Activated T-helper 9 cell treated with anti-CD3 and anti-CD28 coated beads, Interleukin-2, amount 50 U/mL, for 16 hours (primary cell): ENCODE data around the gene HDAC11.

Experiments
- DNase-seq: peaks from one replicate; pipeline ENCODE4 v3.0.0-alpha.2; 2020; ENCODE audit warnings: low read depth

HDAC11 gene

DNA sequence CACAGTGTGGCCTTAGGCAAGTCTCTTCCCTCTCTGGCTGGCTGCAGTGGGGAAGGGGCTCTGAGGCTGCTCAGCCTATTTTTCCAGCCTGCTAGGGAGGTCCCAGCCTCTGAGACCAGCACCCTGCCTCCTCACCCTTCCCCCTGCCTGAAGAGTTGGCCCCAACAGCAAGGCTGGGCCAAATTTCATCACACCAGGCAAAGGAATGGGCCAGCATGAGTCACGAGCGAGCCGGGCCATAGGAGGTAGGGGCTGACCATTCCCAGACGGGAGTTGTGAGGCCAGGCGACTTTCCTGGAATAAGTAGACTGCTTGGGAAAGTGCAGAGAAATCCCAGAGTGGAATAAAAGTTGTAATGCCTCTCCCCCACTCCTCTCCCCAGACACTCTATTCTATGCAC lies 63.1 kb downstream of the HDAC11 start:
- DNase-seq = no peak

DNA sequence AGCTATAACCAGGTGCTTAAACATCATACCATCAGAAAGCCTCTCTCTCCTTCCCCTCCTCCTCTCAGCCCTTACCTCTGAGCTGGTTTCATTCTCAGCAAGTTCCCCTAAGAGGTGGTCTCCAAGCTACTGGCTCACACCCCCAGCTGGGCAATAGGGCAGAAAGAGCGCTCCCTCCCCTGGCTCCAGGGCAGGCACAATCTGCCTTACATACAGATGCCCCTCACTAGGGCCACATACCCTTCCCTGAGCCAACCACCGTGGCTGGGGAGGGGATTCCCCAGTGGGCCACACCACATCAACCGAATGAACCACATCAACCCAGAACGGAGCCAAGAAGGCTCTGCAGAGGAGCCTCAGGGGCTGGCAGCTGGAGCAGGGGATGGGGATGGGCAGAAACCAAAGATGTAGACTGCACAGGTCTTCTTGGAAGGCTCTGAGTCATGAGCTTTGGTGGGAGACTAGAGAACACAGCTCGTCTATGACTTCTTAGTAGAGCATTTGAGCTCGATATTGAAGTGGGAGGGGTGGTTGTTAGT lies 64.3 kb downstream of the HDAC11 start:
- DNase-seq = no peak

DNA sequence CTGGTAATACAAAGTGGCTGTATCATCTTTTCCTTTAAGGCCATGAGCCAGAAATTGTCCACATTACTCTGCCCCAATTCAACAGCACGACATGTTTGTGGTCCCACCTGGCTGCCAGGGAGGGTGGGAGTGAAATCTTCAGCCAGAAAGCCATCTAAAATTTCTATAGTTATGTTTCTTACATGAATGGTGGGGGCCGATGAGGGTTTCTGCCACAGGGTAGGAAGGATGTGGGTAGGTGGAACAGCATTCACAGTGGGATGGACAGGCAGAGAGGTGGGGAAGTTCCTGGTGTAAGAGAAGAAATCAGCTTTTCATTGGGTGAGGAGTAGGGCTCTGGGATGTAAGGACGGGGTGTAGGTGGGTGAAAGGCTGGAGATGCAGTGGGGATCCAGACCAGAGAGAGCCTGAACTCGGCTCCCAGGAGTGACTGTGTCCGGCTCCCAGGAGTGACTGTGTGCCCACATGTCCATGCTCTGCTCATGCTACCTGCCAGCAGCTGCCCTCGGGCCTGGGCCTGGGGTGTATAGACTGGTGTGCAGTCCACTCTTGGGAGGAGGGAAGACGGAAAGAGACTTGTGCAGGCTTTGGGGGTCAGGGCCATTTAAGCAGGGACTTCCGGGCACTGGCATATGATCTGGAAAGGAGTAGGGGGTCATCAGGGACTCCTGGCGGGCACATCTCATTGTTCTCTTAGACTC lies 65.0 kb downstream of the HDAC11 start:
- DNase-seq = no peak

- no peak for DNase-seq
Measured at GRCh38 chr3:13545952-13546454, 65.9 kb downstream of the HDAC11 start.

DNA sequence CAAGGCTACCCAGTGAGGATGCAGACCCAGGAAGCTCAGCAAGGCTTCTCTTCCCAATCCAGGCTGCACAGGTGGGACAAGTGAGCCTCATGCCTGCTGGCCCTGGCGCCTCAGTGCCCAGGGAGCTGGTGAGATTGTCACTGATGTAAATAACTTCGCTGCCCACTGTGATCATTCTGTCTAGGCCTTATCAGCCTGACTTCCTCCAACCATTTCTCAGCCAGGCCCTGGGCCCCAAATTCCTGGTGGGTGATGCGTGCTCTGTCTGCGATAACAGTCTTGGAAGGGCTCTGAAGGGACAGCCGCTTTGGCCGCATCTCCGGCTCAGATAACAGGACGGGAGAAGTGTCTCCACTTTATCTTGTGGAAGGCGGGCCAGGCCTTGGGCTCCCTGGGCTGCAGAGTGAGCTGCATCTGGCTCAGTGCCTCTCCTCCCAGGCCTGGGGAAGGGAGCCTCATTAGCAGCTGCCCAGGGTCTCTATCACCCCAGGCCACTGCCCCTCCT lies 66.6 kb downstream of the HDAC11 start:
- DNase-seq = no peak

DNA sequence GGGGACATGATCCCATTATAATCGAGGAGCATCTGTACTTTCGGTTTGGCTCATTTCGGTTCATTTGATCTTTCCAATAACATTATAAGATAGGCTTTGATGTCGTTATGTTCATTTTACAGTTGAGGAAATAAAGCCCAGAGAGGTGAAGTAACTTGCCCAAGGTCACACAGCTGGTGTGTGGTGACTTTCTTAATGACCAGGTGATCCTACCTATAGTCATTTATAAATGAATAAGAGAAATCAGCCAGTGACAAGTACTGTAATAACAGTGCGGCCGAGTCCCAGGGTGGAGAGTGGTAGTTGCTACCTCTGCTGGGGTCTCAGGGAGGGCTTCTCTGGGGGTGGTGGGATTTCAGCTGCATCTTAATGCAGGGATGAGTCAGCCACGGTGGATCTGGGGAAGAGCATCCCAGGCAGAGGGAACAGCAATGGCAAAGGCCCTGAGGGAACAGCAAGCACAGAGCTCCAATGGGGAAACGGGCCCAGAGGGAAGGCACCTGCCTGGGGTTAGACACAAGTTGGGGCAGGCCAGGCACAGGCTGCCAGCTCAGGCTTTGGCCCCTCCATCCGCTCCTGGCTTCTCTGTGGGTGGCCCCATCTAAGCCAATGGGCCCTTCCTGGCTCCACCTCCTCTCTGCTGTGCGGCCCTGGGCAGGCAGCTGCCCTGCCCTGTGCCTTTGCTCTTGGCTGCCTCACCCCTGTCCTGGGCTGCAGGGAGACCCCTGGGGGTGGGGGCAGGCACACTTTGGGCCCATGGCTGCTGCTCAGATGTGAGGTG lies 67.7 kb downstream of the HDAC11 start:
- no peak for DNase-seq

DNA sequence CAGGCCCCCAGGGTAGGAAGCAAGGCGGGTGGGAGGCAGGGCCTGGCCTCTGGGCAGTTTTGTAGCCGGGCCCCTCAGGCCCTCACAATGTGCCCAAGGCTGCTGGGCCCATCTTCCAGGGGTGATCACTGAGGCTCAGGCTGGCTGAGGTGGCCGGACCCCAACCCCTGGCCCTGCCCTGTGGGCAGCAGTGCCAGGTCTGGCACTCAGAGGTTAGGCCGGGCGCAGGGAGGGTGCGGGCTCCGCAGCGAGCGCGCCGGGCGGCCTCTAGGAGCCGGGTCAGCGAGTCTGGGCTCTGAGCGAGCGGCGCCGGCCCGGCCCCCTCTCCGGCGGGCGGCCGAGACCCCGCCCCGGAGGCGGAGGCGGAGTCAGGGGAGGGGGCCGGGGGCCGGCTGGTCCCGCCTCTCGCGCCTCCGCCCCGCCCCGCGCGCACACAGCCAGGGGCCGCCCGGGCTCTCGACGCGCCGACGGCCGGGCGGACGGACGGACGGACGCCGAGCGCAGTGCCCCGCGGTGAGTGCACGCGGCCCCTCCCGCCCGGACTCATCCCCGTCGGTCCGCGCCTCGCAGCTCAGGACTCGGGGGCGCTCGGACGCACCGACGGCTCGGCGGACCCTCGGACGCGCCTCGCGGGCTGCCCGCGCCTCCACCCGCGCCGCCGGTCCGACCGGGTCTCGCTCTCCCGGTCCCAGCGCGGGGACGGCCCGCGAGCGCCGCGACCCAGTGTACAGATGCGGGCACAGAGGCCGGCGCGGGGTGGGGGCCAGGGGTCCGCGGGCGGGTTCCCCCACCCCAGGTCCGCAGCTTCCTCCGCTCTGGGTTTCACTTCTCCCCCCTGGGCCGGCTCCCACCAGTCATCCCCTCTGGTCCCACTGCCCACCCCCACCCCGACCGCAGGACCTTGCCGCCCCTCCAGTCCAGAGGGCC lies 68.9 kb downstream of the HDAC11 start, which contains the start of gene FBLN2:
Gene FBLN2 (plus strand): TSS at position 430 of the 927 bp plus-strand sequence. CDS start 21,231 bp downstream, outside the sequence.
- DNase-seq = no peak

GRCh38 chr3:13549623-13550422 lies 69.7 kb downstream of the HDAC11 start:
- no peak for DNase-seq

- no peak for DNase-seq
Measured at GRCh38 chr3:13550423-13550690, 70.3 kb downstream of the HDAC11 start.

DNA sequence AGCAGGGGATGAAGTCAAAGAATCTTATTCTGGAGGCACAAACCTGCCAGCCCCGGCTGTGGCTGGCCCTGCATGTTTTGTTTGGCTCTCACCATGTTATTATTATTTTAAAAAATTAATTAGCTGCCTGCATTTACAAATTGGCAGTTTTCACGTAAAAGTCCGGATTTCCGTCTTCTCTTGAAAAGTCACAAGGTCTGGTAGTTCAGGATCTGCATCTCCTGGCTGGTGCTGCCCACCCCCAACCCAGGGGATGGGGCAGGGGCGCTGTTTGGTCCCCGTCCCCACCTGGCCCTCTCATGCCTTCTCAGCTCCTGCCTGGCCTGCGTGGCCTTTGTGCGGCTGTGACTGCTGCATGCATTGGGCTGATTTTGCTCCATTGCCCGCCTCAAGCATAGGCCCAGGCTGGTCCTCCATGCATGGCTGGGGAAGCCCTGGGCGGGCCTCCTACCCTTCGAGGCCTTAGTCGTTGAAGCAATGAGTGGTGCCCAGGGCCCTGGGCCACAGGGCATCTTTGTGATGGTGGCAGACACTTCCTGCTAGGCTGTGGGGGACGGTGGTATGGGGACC lies 70.8 kb downstream of the HDAC11 start:
- DNase-seq = no peak

DNA sequence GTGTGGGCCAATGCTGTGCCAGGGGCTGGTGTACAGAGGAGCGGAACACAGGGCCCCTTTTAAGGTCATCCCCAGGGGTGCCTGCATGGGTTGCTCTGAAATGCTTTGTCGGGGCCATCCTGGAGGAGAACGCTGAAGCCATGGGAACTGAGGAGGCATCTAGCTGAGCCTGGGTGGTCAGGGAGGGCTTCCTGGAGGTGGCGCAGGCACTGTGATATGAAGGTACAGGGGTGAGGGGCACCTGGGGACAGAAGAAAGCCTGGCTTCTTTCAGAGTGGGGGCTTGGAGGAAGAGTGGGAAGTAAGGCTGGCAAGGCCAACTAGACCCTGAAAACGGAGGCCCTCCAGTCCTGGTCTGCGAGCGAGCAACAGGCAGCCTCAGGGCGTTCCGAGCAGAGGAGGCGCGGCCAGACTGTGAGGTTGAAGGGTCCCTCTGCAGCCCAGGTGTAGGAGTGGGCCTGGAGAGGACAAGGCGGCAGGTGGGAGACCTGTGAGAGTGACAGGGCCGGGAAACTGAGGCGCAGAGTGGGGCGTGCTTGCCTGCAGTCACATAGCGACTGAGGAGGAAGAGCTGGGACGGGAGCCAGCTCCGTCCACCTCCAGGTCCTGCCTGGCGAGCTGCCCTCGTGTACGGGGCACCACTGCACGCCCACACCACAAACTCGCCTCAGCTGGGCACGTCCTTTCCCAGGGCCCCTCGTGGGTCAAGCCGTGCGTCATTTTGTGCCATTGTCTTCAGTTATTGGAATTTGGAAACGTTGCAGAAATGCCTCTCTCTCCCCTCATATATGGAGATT lies 72.9 kb downstream of the HDAC11 start:
- no peak for DNase-seq

DNA sequence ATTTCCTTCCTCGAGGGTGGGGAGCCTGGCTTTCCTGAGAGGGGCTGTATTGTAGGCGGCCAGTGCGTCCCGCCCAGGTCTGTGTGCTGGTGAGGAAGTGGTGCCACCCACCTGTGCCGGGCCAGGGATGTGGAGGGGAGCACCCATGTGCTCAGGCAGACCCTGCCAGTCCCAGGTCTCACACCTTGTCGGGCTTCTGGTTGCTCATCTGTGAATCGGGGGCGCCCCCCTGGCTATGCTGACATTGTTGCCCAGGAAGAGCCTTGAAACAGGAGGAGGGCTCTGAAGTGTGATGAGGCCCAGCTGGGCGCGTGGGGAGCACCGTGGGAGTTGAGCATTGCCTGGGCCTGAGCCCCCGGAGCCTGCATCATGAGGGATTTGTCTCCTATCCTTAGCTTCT lies 73.6 kb downstream of the HDAC11 start:
- no peak for DNase-seq

DNA sequence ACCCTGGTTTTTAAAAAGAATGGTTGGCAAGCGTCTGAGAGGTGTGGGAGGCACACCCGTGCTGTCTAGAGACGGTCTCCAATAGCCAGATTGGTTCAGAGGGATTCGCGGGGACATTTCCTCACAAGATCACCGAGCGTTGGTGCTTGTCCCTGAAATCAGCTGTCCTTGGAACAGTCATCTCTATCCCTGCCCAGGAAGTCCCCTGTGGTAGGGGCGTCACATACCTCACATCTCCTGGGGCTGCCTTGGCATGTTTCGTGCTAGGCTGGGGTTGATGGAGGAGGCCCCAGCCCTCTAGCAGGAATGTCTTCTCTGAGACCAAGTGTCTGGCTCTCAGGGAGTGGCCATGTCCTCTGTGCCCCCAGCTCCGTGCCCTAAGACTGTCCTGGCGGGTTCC lies 75.6 kb downstream of the HDAC11 start:
- no peak for DNase-seq
